Keratinocyte (primary cell): ENCODE data around the gene QRICH1. TPM values are rescaled to one million over a fixed set of nuclear protein-coding genes. Genes with fewer than 3 reads are reported as not detected.
A peak's percentile ranks its signal among the peaks of the same experiment; 100 is the strongest.

Experiments used
- DNase-seq: peaks from one replicate; pipeline ENCODE4 v3.0.0-alpha.2; 2011; ENCODE audit warnings: low read depth, missing footprints, low spot score
- FAIRE-seq: peaks from 2 replicates; lab custom pipeline; 2011; peaks lifted over from hg19 to GRCh38; lab: Jason Lieb, UNC
- H2AFZ ChIP-seq: 2 replicates; pipeline ENCODE4 v1.6.0; 2012; ENCODE audit warnings: low read length, control low read depth, inconsistent platforms; ENCODE audit not compliant: control insufficient read depth
- H3K27ac ChIP-seq: 2 replicates; pipeline ENCODE4 v1.5.1; 2011; ENCODE audit warnings: low read length; ENCODE audit not compliant: control insufficient read depth, insufficient read depth
- H3K27me3 ChIP-seq: 3 replicates; pipeline ENCODE4 v1.6.0; 2011; ENCODE audit warnings: low read length; ENCODE audit not compliant: control insufficient read depth, insufficient read depth; ENCODE audit errors: extremely low read depth
- H3K36me3 ChIP-seq, 2 experiments: 2 replicates in 1 of 2; 3 replicates in 1 of 2; pipeline ENCODE4 v1.5.1; 2011; ENCODE audit warnings: low read length in 2 of 2, mild to moderate bottlenecking in 1 of 2; ENCODE audit not compliant: control insufficient read depth in 2 of 2, insufficient read depth in 2 of 2; ENCODE audit errors: extremely low read depth in 1 of 2
- H3K4me1 ChIP-seq: 3 replicates; pipeline ENCODE4 v1.5.1; 2011; ENCODE audit warnings: low read length; ENCODE audit not compliant: control insufficient read depth, insufficient read depth; ENCODE audit errors: extremely low read depth
- H3K4me2 ChIP-seq: 3 replicates; pipeline ENCODE4 v1.6.0; 2011; ENCODE audit warnings: low read depth, low read length; ENCODE audit not compliant: control insufficient read depth, insufficient read depth; ENCODE audit errors: extremely low read depth
- H3K4me3 ChIP-seq, 3 experiments: fragments of 200-600 bp in 1 of 3; sonication (generic) in 1 of 3; 2 replicates in 2 of 3; 3 replicates in 1 of 3; pipeline ENCODE4 v1.5.1; 2011 to 2016; ENCODE audit warnings: low read length in 3 of 3, mild to moderate bottlenecking in 3 of 3, control low read depth in 2 of 3, inconsistent platforms in 1 of 3, low read depth in 1 of 3, mixed read lengths in 1 of 3, mixed run types in 1 of 3, moderate library complexity in 1 of 3; ENCODE audit not compliant: control insufficient read depth in 2 of 3, insufficient read depth in 2 of 3; ENCODE audit errors: extremely low read depth in 1 of 3
- H3K79me2 ChIP-seq: 2 replicates; pipeline ENCODE4 v1.6.0; 2012; ENCODE audit warnings: low read length; ENCODE audit not compliant: control insufficient read depth, insufficient read depth
- H3K9ac ChIP-seq: 3 replicates; pipeline ENCODE4 v1.6.0; 2011; ENCODE audit warnings: low read length; ENCODE audit not compliant: control insufficient read depth, insufficient read depth; ENCODE audit errors: extremely low read depth
- H3K9me1 ChIP-seq: 3 replicates; pipeline ENCODE4 v1.6.0; 2011; ENCODE audit warnings: low read length; ENCODE audit not compliant: control insufficient read depth, insufficient read depth; ENCODE audit errors: extremely low read depth
- H3K9me3 ChIP-seq: 2 replicates; pipeline ENCODE4 v1.5.1; 2012; ENCODE audit warnings: low read depth, low read length; ENCODE audit not compliant: control insufficient read depth
- H4K20me1 ChIP-seq: 3 replicates; pipeline ENCODE4 v1.6.0; 2011; ENCODE audit warnings: low read length; ENCODE audit not compliant: control insufficient read depth, insufficient read depth; ENCODE audit errors: extremely low read depth
- EZH2 ChIP-seq: IDR thresholded peaks from one replicate; pipeline ENCODE4 v1.6.1; 2012; ENCODE audit warnings: inconsistent platforms, mild to moderate bottlenecking, low read length, moderate library complexity
- dilution Hi-C: fragments of 300-500 bp; cut with MboI; formaldehyde crosslinking; loops from one replicate; pipeline ENCODE4 v1.7.0; 2020; ENCODE audit warnings: low sequenced_read_pairs; ENCODE audit not compliant: extremely low pct_ligation_motif_present
- polyA plus RNA-seq, 5 experiments: library from polyadenylated mRNA; depleted of rRNA in 3 of 5; stranded (reverse) in 3 of 5; stranded (forward) in 1 of 5; unstranded in 1 of 5; fragments of >200 nt; gene quantifications; 1 replicate in 1 of 5; 2 replicates in 3 of 5; 3 replicates in 1 of 5; pipeline versions ENCODE4 v1.2.1 to v1.2.3, GENCODE V29; 2011 to 2012; ENCODE audit warnings: missing spikeins in 2 of 5, low read depth in 1 of 5, low replicate concordance in 1 of 5
- TF ChIP-seq, protein P1 (sequence below), 3 experiments: IDR thresholded peaks in 1 of 3; conservative IDR thresholded peaks in 1 of 3; optimal IDR thresholded peaks in 1 of 3; 2 replicates in 2 of 3; 3 replicates in 1 of 3; pipeline versions ENCODE3 to v1.5.1; 2011; ENCODE audit warnings: low read length in 3 of 3, mild to moderate bottlenecking in 3 of 3, moderate library complexity in 2 of 3, control low read depth in 1 of 3, inconsistent platforms in 1 of 3; ENCODE audit not compliant: insufficient read depth in 2 of 3; ENCODE audit errors: extremely low read depth in 1 of 3

QRICH1 gene
- polyA plus RNA-seq, 1 donor (not counting 4 experiments of a cell fraction or from before 2014, with no cell fraction given): 60.4 TPM

DNA sequence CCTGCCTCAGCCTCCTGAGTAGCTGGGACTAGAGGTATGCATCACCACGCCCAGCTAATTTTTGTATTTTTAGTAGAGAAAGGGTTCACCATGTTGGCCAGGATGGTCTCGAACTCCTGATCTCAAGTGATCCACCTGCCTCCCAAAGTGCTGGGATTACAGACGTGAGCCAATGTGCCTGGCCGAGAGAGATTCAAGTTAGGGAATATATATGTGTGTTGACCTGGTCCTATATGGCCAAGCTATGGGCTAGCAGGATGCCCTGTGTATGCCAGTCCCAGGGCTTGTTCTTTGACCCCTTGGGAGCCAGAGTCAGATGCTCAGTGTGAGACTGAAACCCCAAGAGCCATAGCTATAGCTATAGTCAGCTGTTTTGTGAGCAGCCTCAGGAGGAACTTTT, 70.1 kb downstream of the QRICH1 start:
- DNase-seq (no peak), FAIRE-seq (no peak)
- Histone ChIP-seq H3K27ac (no peak overlapping the region), H3K79me2 (peaks cover 77% of the 10 kb centered on the region), H3K27me3 (no peaks in the 10 kb centered on the region), H3K9me3 (no peaks in the 10 kb centered on the region), H3K4me2 (no peak overlapping the region), H2AFZ (no peak overlapping the region), H3K4me3 (no peak overlapping the region), H4K20me1 (peaks cover 4% of the 10 kb centered on the region), H3K9ac (no peak overlapping the region), H3K9me1 (peaks cover 3% of the 10 kb centered on the region), H3K4me1 (peaks cover 42% of the 10 kb centered on the region), H3K36me3 (peaks cover 29 to 52% of the 10 kb centered on the region in 2 experiments)
- TF ChIP-seq, protein P1, sequence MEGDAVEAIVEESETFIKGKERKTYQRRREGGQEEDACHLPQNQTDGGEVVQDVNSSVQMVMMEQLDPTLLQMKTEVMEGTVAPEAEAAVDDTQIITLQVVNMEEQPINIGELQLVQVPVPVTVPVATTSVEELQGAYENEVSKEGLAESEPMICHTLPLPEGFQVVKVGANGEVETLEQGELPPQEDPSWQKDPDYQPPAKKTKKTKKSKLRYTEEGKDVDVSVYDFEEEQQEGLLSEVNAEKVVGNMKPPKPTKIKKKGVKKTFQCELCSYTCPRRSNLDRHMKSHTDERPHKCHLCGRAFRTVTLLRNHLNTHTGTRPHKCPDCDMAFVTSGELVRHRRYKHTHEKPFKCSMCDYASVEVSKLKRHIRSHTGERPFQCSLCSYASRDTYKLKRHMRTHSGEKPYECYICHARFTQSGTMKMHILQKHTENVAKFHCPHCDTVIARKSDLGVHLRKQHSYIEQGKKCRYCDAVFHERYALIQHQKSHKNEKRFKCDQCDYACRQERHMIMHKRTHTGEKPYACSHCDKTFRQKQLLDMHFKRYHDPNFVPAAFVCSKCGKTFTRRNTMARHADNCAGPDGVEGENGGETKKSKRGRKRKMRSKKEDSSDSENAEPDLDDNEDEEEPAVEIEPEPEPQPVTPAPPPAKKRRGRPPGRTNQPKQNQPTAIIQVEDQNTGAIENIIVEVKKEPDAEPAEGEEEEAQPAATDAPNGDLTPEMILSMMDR (optimal IDR thresholded peaks at IDR 0.05 in 1 of 3, IDR thresholded peaks at IDR 0.05 in 1 of 3, conservative IDR thresholded peaks at IDR 0.05 in 1 of 3; ENCODE audit: extremely low read depth in 1 of 3, insufficient read depth in 2 of 3, low read length in 3 of 3): no peak
- no peak for TF ChIP-seq EZH2
- dilution Hi-C loops: no loop called here

DNA sequence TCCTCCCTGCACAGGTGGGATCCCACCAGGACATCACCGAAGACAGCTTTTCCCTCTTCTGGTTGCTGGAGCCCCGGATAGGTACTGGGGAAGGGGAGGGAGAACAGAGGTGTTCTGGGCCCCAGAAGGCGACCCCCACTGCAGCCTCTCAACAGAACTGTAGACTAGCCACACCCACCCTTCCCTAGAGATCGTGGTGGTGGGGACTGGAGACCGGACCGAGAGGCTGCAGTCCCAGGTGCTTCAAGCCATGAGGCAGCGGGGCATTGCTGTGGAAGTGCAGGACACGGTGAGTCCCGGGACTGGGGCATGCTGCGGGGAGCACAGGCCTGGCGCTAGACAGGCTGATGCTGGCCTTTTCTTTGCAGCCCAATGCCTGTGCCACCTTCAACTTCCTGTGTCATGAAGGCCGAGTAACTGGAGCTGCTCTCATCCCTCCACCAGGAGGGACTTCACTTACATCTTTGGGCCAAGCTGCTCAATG, 71.1 kb downstream of the QRICH1 start:
- no peak for FAIRE-seq
- no peak for DNase-seq
- H2AFZ ChIP-seq: peak overlapping the region; percentile 43
- peak overlapping the region; percentile 80 to 97 (median 93) for H3K4me3 ChIP-seq
- dilution Hi-C loops: no loop called here
- no peaks in the 10 kb centered on the region for H3K9me3 ChIP-seq
- peaks cover 66% of the 10 kb centered on the region for H3K79me2 ChIP-seq
- no peaks in the 10 kb centered on the region for H3K9me1 ChIP-seq
- H3K9ac ChIP-seq: peak overlapping the region; percentile 90
- peaks cover 34% of the 10 kb centered on the region for H3K4me1 ChIP-seq
- peaks cover 4% of the 10 kb centered on the region for H4K20me1 ChIP-seq
- peak overlapping the region; percentile 99 for H3K4me2 ChIP-seq
- H3K27me3 ChIP-seq: no peaks in the 10 kb centered on the region
- peak overlapping the region; percentile 91 for H3K27ac ChIP-seq
- H3K36me3 ChIP-seq: peaks cover 29 to 41% of the 10 kb centered on the region in 2 experiments
- TF ChIP-seq EZH2: no peak
- TF ChIP-seq, protein P1 (optimal IDR thresholded peaks at IDR 0.05 in 1 of 3, IDR thresholded peaks at IDR 0.05 in 1 of 3, conservative IDR thresholded peaks at IDR 0.05 in 1 of 3; ENCODE audit: extremely low read depth in 1 of 3, insufficient read depth in 2 of 3, low read length in 3 of 3): no peak
